Cardiac muscle cell (in vitro differentiated cells and primary cell): ENCODE results near the gene P3H1. TPM values are rescaled to one million over a fixed set of nuclear protein-coding genes. Genes with fewer than 3 reads are reported as not detected.

Experiments used
- DNase-seq, 2 donors: peaks; one replicate each; pipeline versions ENCODE4 v3.0.0 to v3.0.0-alpha.2; 2010 to 2017; ENCODE audit warnings: low read depth in 1 of 2, low spot score in 1 of 2
- H3K27ac ChIP-seq: fragments of 200-600 bp; sonication (generic); 2 replicates; pipeline ENCODE4 v1.5.1; 2016
- H3K27me3 ChIP-seq: fragments of 200-600 bp; sonication (generic); 2 replicates; pipeline ENCODE4 v1.6.0; 2016; ENCODE audit warnings: control low read depth
- H3K36me3 ChIP-seq: fragments of 200-600 bp; sonication (generic); 2 replicates; pipeline ENCODE4 v1.5.1; 2016; ENCODE audit warnings: control low read depth
- H3K4me1 ChIP-seq: fragments of 200-600 bp; sonication (generic); 2 replicates; pipeline ENCODE4 v1.8.1; 2017; ENCODE audit warnings: low read depth, mild to moderate bottlenecking, mixed run types
- H3K4me3 ChIP-seq: fragments of 200-600 bp; sonication (generic); 2 replicates; pipeline ENCODE4 v1.5.1; 2016; ENCODE audit warnings: mild to moderate bottlenecking
- H3K9me3 ChIP-seq: fragments of 200-600 bp; sonication (generic); 2 replicates; pipeline ENCODE4 v1.5.1; 2017; ENCODE audit warnings: low read depth, mild to moderate bottlenecking, control low read depth
- CTCF ChIP-seq: IDR thresholded peaks from 2 replicates; pipeline ENCODE4 v1.5.1; 2012; ENCODE audit warnings: low read depth, mild to moderate bottlenecking, low read length
- polyA plus RNA-seq: library from polyadenylated mRNA; unstranded; fragments of >200 nt; fragmentation: Nextera tagmentation; extraction: Ambion mirVana; gene quantifications from 2 replicates; pipeline ENCODE4 v1.2.1, GENCODE V29; 2016
- total RNA-seq: library from RNA; depleted of rRNA; stranded (reverse); fragments of >200 nt; gene quantifications from 2 replicates; pipeline ENCODE4 v1.2.3, GENCODE V29; 2016

The P3H1 gene
- total and polyA plus RNA-seq, 2 experiments from 2014 or later = 56.1 to 65.4 TPM

GRCh38 chr1:42744148-42744413, 22.7 kb downstream of the P3H1 start:
- Histone ChIP-seq H3K27me3 (no peaks in the 10 kb centered on the region), H3K4me1 (peaks cover 20% of the 10 kb centered on the region), H3K4me3 (no peak overlapping the region), H3K27ac (no peak overlapping the region), H3K9me3 (no peaks in the 10 kb centered on the region), H3K36me3 (peaks cover 9% of the 10 kb centered on the region)
- TF ChIP-seq CTCF = no peak
- DNase-seq = no peak

GRCh38 chr1:42743317-42744147, 23.3 kb downstream of the P3H1 start:
- Histone ChIP-seq H3K27me3 (no peaks in the 10 kb centered on the region), H3K4me1 (peaks cover 20% of the 10 kb centered on the region), H3K9me3 (no peaks in the 10 kb centered on the region), H3K4me3 (no peak overlapping the region), H3K36me3 (peaks cover 9% of the 10 kb centered on the region), H3K27ac (no peak overlapping the region)
- TF ChIP-seq CTCF = no peak
- DNase-seq = no peak

GRCh38 chr1:42742617-42743316, 24.1 kb downstream of the P3H1 start:
- H3K27me3 ChIP-seq = no peaks in the 10 kb centered on the region
- H3K4me1 ChIP-seq = peaks cover 20% of the 10 kb centered on the region
- no peak overlapping the region for H3K27ac ChIP-seq
- TF ChIP-seq CTCF = no peak
- H3K4me3 ChIP-seq = no peak overlapping the region
- peaks cover 9% of the 10 kb centered on the region for H3K36me3 ChIP-seq
- no peaks in the 10 kb centered on the region for H3K9me3 ChIP-seq
- DNase-seq = no peak

- Histone ChIP-seq H3K4me1 (peaks cover 14% of the 10 kb centered on the region), H3K9me3 (no peaks in the 10 kb centered on the region), H3K36me3 (peaks cover 9% of the 10 kb centered on the region), H3K27me3 (no peaks in the 10 kb centered on the region), H3K27ac (no peak overlapping the region), H3K4me3 (no peak overlapping the region)
- TF ChIP-seq CTCF = no peak
- no peak for DNase-seq
Measured at GRCh38 chr1:42742141-42742540, 24.7 kb downstream of the P3H1 start.

GRCh38 chr1:42741706-42742105, 25.1 kb downstream of the P3H1 start:
- no peak overlapping the region for H3K4me3 ChIP-seq
- H3K4me1 ChIP-seq = peaks cover 14% of the 10 kb centered on the region
- TF ChIP-seq CTCF = no peak
- H3K27me3 ChIP-seq = no peaks in the 10 kb centered on the region
- no peak overlapping the region for H3K27ac ChIP-seq
- no peaks in the 10 kb centered on the region for H3K9me3 ChIP-seq
- no peak for DNase-seq
- peaks cover 9% of the 10 kb centered on the region for H3K36me3 ChIP-seq
